Measurements from ENCODE around the gene NTSR1. TPM values are rescaled to one million over a fixed set of nuclear protein-coding genes. Genes with fewer than 3 reads are reported as not detected.

Gene NTSR1
- total and polyA plus RNA-seq, 7 experiments from 2014 or later, result 0.11 to 0.78 (median 0.14) TPM; not detected in 3

GRCh38 chr20:62696434-62696957 lies 12.1 kb upstream of the NTSR1 start:
- Mint-ChIP-seq H3K4me3 (no peak overlapping the region), H3K27ac (peak overlapping the region in 1 of 9 donors; percentile 31)

GRCh38 chr20:62696989-62697388 lies 11.6 kb upstream of the NTSR1 start:
- Mint-ChIP-seq H3K36me3 (no peaks in the 10 kb centered on the region), H3K4me1 (peaks cover 0 to 4% (median 2%) of the 10 kb centered on the region in 7 donors), H3K27me3 (peaks cover 0 to 5% (median 0%) of the 10 kb centered on the region in 5 donors), H3K9me3 (no peaks in the 10 kb centered on the region), H3K27ac (no peak overlapping the region), H3K4me3 (no peak overlapping the region)
- ChIA-PET POLR2A (no interaction called here), CTCF (no interaction called here)
- no peaks in the 10 kb centered on the region for H3K4me1 ChIP-seq (ENCODE audit: control insufficient read depth in 2 of 2, insufficient read depth in 2 of 2, low read length in 2 of 2)
- no peaks in the 10 kb centered on the region for H3K36me3 ChIP-seq (ENCODE audit: control insufficient read depth in 2 of 3, insufficient read depth in 3 of 3, low read length in 3 of 3)
- H3K27me3 ChIP-seq (ENCODE audit: control insufficient read depth in 2 of 2, insufficient read depth in 2 of 2, low read length in 2 of 2), result no peaks in the 10 kb centered on the region
- intact Hi-C loops (cut with micrococcal nuclease), result no loop called here
- peak; percentile 40 for ATAC-seq
- H3K9me3 ChIP-seq (ENCODE audit: control insufficient read depth in 2 of 3, low read length in 3 of 3), result no peaks in the 10 kb centered on the region
- H3K4me3 ChIP-seq (ENCODE audit: low read length), result no peak overlapping the region
- DNase-seq, result no peak
- H3K27ac ChIP-seq (ENCODE audit: low read depth, low read length), result no peak overlapping the region

More at GRCh38 chr20:62696434-62696957, 12.1 kb upstream of the NTSR1 start:
- no peak overlapping the region for H3K4me3 ChIP-seq (ENCODE audit: low read length)
- H3K9me3 Mint-ChIP-seq, result no peaks in the 10 kb centered on the region
- H3K27me3 ChIP-seq (ENCODE audit: control insufficient read depth in 2 of 2, insufficient read depth in 2 of 2, low read length in 2 of 2), result no peaks in the 10 kb centered on the region
- H3K9me3 ChIP-seq (ENCODE audit: control insufficient read depth in 2 of 3, low read length in 3 of 3), result no peaks in the 10 kb centered on the region
- POLR2A ChIA-PET, result no interaction called here
- H3K4me1 Mint-ChIP-seq, result peaks cover 0 to 4% (median 2%) of the 10 kb centered on the region in 7 donors
- no peaks in the 10 kb centered on the region for H3K36me3 Mint-ChIP-seq
- CTCF ChIA-PET, result no interaction called here
- H3K4me1 ChIP-seq (ENCODE audit: control insufficient read depth in 2 of 2, insufficient read depth in 2 of 2, low read length in 2 of 2), result no peaks in the 10 kb centered on the region
- intact Hi-C loops (cut with micrococcal nuclease), result no loop called here
- H3K36me3 ChIP-seq (ENCODE audit: control insufficient read depth in 2 of 3, insufficient read depth in 3 of 3, low read length in 3 of 3), result no peaks in the 10 kb centered on the region
- peaks cover 0 to 5% (median 3%) of the 10 kb centered on the region in 5 donors for H3K27me3 Mint-ChIP-seq
- ATAC-seq (no peak), DNase-seq (no peak)
- no peak overlapping the region for H3K27ac ChIP-seq (ENCODE audit: low read depth, low read length)

- ATAC-seq, result no peak
- no peaks in the 10 kb centered on the region for H3K27me3 ChIP-seq (ENCODE audit: control insufficient read depth in 2 of 2, insufficient read depth in 2 of 2, low read length in 2 of 2)
- intact Hi-C loops (cut with micrococcal nuclease), result no loop called here
- POLR2A ChIA-PET, result no interaction called here
- no peaks in the 10 kb centered on the region for H3K9me3 ChIP-seq (ENCODE audit: control insufficient read depth in 2 of 3, low read length in 3 of 3)
- no peak overlapping the region for H3K4me3 ChIP-seq (ENCODE audit: low read length)
- H3K4me3 Mint-ChIP-seq, result no peak overlapping the region
- no peaks in the 10 kb centered on the region for H3K4me1 ChIP-seq (ENCODE audit: control insufficient read depth in 2 of 2, insufficient read depth in 2 of 2, low read length in 2 of 2)
- no peaks in the 10 kb centered on the region for H3K36me3 ChIP-seq (ENCODE audit: control insufficient read depth in 2 of 3, insufficient read depth in 3 of 3, low read length in 3 of 3)
- H3K9me3 Mint-ChIP-seq, result no peaks in the 10 kb centered on the region
- H3K4me1 Mint-ChIP-seq, result peaks cover 0 to 6% (median 2%) of the 10 kb centered on the region in 7 donors
- CTCF ChIA-PET, result no interaction called here
- H3K36me3 Mint-ChIP-seq, result no peaks in the 10 kb centered on the region
- no peak overlapping the region for H3K27ac Mint-ChIP-seq
- H3K27ac ChIP-seq (ENCODE audit: low read depth, low read length), result no peak overlapping the region
- no peak for DNase-seq
- peaks cover 0 to 5% (median 0%) of the 10 kb centered on the region in 5 donors for H3K27me3 Mint-ChIP-seq
These were observed 11.1 kb upstream of the NTSR1 start for GRCh38 chr20:62697468-62697912.

GRCh38 chr20:62698231-62698630 lies 10.4 kb upstream of the NTSR1 start:
- Mint-ChIP-seq H3K27me3 (peaks cover 0 to 2% (median 0%) of the 10 kb centered on the region in 5 donors), H3K36me3 (no peaks in the 10 kb centered on the region), H3K4me1 (peaks cover 0 to 6% (median 2%) of the 10 kb centered on the region in 7 donors), H3K4me3 (no peak overlapping the region), H3K27ac (peak overlapping the region in 1 of 9 donors; percentile 20), H3K9me3 (no peaks in the 10 kb centered on the region)
- ATAC-seq (no peak), DNase-seq (no peak)
- intact Hi-C loops (cut with micrococcal nuclease), result no loop called here
- Histone ChIP-seq H3K4me3 (ENCODE audit: low read length) (no peak overlapping the region), H3K27ac (ENCODE audit: low read depth, low read length) (no peak overlapping the region), H3K4me1 (ENCODE audit: control insufficient read depth in 2 of 2, insufficient read depth in 2 of 2, low read length in 2 of 2) (no peaks in the 10 kb centered on the region), H3K27me3 (ENCODE audit: control insufficient read depth in 2 of 2, insufficient read depth in 2 of 2, low read length in 2 of 2) (no peaks in the 10 kb centered on the region), H3K36me3 (ENCODE audit: control insufficient read depth in 2 of 3, insufficient read depth in 3 of 3, low read length in 3 of 3) (no peaks in the 10 kb centered on the region), H3K9me3 (ENCODE audit: control insufficient read depth in 2 of 3, low read length in 3 of 3) (no peaks in the 10 kb centered on the region)
- POLR2A ChIA-PET, result interaction anchor here (0.8 kb wide), 1 partner anchor 126 kb away, joined by 5 read pairs; no protein-coding TSS in a partner anchor
- CTCF ChIA-PET, result no interaction called here

GRCh38 chr20:62699296-62699695 lies 9.3 kb upstream of the NTSR1 start:
- Histone ChIP-seq H3K4me3 (ENCODE audit: low read length) (no peak overlapping the region), H3K27me3 (ENCODE audit: control insufficient read depth in 2 of 2, insufficient read depth in 2 of 2, low read length in 2 of 2) (no peaks in the 10 kb centered on the region), H3K27ac (ENCODE audit: low read depth, low read length) (no peak overlapping the region), H3K9me3 (ENCODE audit: control insufficient read depth in 2 of 3, low read length in 3 of 3) (no peaks in the 10 kb centered on the region), H3K4me1 (ENCODE audit: control insufficient read depth in 2 of 2, insufficient read depth in 2 of 2, low read length in 2 of 2) (no peaks in the 10 kb centered on the region), H3K36me3 (ENCODE audit: control insufficient read depth in 2 of 3, insufficient read depth in 3 of 3, low read length in 3 of 3) (no peaks in the 10 kb centered on the region)
- Mint-ChIP-seq H3K27ac (no peak overlapping the region), H3K36me3 (no peaks in the 10 kb centered on the region), H3K9me3 (no peaks in the 10 kb centered on the region), H3K27me3 (peaks cover 0 to 4% (median 0%) of the 10 kb centered on the region in 5 donors), H3K4me3 (no peak overlapping the region), H3K4me1 (peaks cover 0 to 7% (median 5%) of the 10 kb centered on the region in 7 donors)
- ATAC-seq (no peak), DNase-seq (no peak)
- intact Hi-C loops (cut with micrococcal nuclease), result no loop called here
- ChIA-PET CTCF (no interaction called here), POLR2A (interaction anchor here (0.7 kb wide), 1 partner anchor 75 kb away, joined by 3 read pairs; no protein-coding TSS in a partner anchor)

- peaks cover 0 to 5% (median 0%) of the 10 kb centered on the region in 5 donors for H3K27me3 Mint-ChIP-seq
- H3K27me3 ChIP-seq (ENCODE audit: control insufficient read depth in 2 of 2, insufficient read depth in 2 of 2, low read length in 2 of 2), result no peaks in the 10 kb centered on the region
- H3K27ac ChIP-seq (ENCODE audit: low read depth, low read length), result no peak overlapping the region
- ATAC-seq (no peak), DNase-seq (no peak)
- peaks cover 0 to 7% (median 6%) of the 10 kb centered on the region in 7 donors for H3K4me1 Mint-ChIP-seq
- H3K36me3 Mint-ChIP-seq, result no peaks in the 10 kb centered on the region
- H3K4me3 ChIP-seq (ENCODE audit: low read length), result no peak overlapping the region
- H3K4me3 Mint-ChIP-seq, result no peak overlapping the region
- intact Hi-C loops (cut with micrococcal nuclease), result no loop called here
- no peaks in the 10 kb centered on the region for H3K9me3 ChIP-seq (ENCODE audit: control insufficient read depth in 2 of 3, low read length in 3 of 3)
- no peak overlapping the region for H3K27ac Mint-ChIP-seq
- no peaks in the 10 kb centered on the region for H3K4me1 ChIP-seq (ENCODE audit: control insufficient read depth in 2 of 2, insufficient read depth in 2 of 2, low read length in 2 of 2)
- ChIA-PET CTCF (no interaction called here), POLR2A (interaction anchor here (0.7 kb wide), 1 partner anchor 75 kb away, joined by 3 read pairs; no protein-coding TSS in a partner anchor)
- H3K36me3 ChIP-seq (ENCODE audit: control insufficient read depth in 2 of 3, insufficient read depth in 3 of 3, low read length in 3 of 3), result no peaks in the 10 kb centered on the region
- H3K9me3 Mint-ChIP-seq, result no peaks in the 10 kb centered on the region
These were observed 8.9 kb upstream of the NTSR1 start for GRCh38 chr20:62699741-62700140.

GRCh38 chr20:62700261-62700930 lies 8.2 kb upstream of the NTSR1 start:
- Mint-ChIP-seq H3K27me3 (peaks cover 0 to 8% (median 0%) of the 10 kb centered on the region in 5 donors), H3K4me1 (peaks cover 0 to 7% (median 6%) of the 10 kb centered on the region in 7 donors), H3K4me3 (no peak overlapping the region), H3K9me3 (no peaks in the 10 kb centered on the region), H3K27ac (no peak overlapping the region), H3K36me3 (no peaks in the 10 kb centered on the region)
- H3K27ac ChIP-seq (ENCODE audit: low read depth, low read length), result no peak overlapping the region
- POLR2A ChIA-PET, result no interaction called here
- no peaks in the 10 kb centered on the region for H3K27me3 ChIP-seq (ENCODE audit: control insufficient read depth in 2 of 2, insufficient read depth in 2 of 2, low read length in 2 of 2)
- H3K4me1 ChIP-seq (ENCODE audit: control insufficient read depth in 2 of 2, insufficient read depth in 2 of 2, low read length in 2 of 2), result no peaks in the 10 kb centered on the region
- DNase-seq (no peak), ATAC-seq (no peak)
- no peak overlapping the region for H3K4me3 ChIP-seq (ENCODE audit: low read length)
- intact Hi-C loops (cut with micrococcal nuclease), result no loop called here
- H3K9me3 ChIP-seq (ENCODE audit: control insufficient read depth in 2 of 3, low read length in 3 of 3), result no peaks in the 10 kb centered on the region
- no peaks in the 10 kb centered on the region for H3K36me3 ChIP-seq (ENCODE audit: control insufficient read depth in 2 of 3, insufficient read depth in 3 of 3, low read length in 3 of 3)
- CTCF ChIA-PET, result no interaction called here

Measured in naive thymus-derived CD4-positive, alpha-beta T cell (primary cell).